ENCODE data around the gene TIE1.

TIE1 gene

GRCh38 chr1:43275826-43276620, 24.8 kb upstream of the TIE1 start:
- TF ChIP-seq CTCF (conservative IDR thresholded peaks at IDR 0.05), result no peak
- no peak for TF ChIP-seq ZFX (IDR thresholded peaks at IDR 0.05)
- H3K27ac ChIP-seq, result no peak overlapping the region

- no peak overlapping the region for H3K27ac ChIP-seq
- TF ChIP-seq CTCF (conservative IDR thresholded peaks at IDR 0.05), result no peak
- TF ChIP-seq ZFX (IDR thresholded peaks at IDR 0.05), result no peak
Observed at GRCh38 chr1:43276673-43277072, 24.1 kb upstream of the TIE1 start.

- H3K27ac ChIP-seq, result no peak overlapping the region
- no peak for TF ChIP-seq ZFX (IDR thresholded peaks at IDR 0.05)
- no peak for TF ChIP-seq CTCF (conservative IDR thresholded peaks at IDR 0.05)
Observed at GRCh38 chr1:43277116-43277876, 23.5 kb upstream of the TIE1 start.

- H3K27ac ChIP-seq, result no peak overlapping the region
- TF ChIP-seq ZFX (IDR thresholded peaks at IDR 0.05), result no peak
- no peak for TF ChIP-seq CTCF (conservative IDR thresholded peaks at IDR 0.05)
Observed at GRCh38 chr1:43279161-43279560, 21.6 kb upstream of the TIE1 start.

- TF ChIP-seq CTCF (conservative IDR thresholded peaks at IDR 0.05) (no peak), ZFX (IDR thresholded peaks at IDR 0.05) (no peak)
- no peak overlapping the region for H3K27ac ChIP-seq
Observed at GRCh38 chr1:43279666-43280065, 21.1 kb upstream of the TIE1 start.

GRCh38 chr1:43280692-43281091, 20.1 kb upstream of the TIE1 start:
- no peak for TF ChIP-seq ZFX (IDR thresholded peaks at IDR 0.05)
- TF ChIP-seq CTCF (conservative IDR thresholded peaks at IDR 0.05), result no peak

More at GRCh38 chr1:43280692-43281091, 20.1 kb upstream of the TIE1 start:
- H3K27ac ChIP-seq, result no peak overlapping the region

Data from C4-2B (cell line).